Chondrocyte (in vitro differentiated cells): ENCODE data around the gene RAB1B. TPM values are rescaled to one million over a fixed set of nuclear protein-coding genes. Genes with fewer than 3 reads are reported as not detected.
"Not testable (repeated sequence)": the region's sequence is repeated elsewhere in the genome, so short reads cannot be mapped to it uniquely, and the experiment has no call there.

Experiments used
- DNase-seq: peaks from one replicate; pipeline ENCODE4 v3.0.0; 2021; ENCODE audit warnings: mixed read lengths, low spot score
- H3K27ac Mint-ChIP-seq: one replicate; pipeline ENCODE4 v1.8.0; 2021; ENCODE audit warnings: mild to moderate bottlenecking, moderate library complexity, mixed read lengths; ENCODE audit not compliant: unreplicated experiment
- H3K27me3 Mint-ChIP-seq: 2 replicates; pipeline ENCODE4 v1.8.0; 2021; ENCODE audit warnings: low read depth, mixed read lengths
- H3K36me3 Mint-ChIP-seq: 2 replicates; pipeline ENCODE4 v1.8.0; 2021; ENCODE audit warnings: low read depth, mixed read lengths
- H3K4me1 Mint-ChIP-seq: 2 replicates; pipeline ENCODE4 v1.8.0; 2021; ENCODE audit warnings: low read depth, mild to moderate bottlenecking, mixed read lengths
- H3K4me3 Mint-ChIP-seq: one replicate; pipeline ENCODE4 v1.8.0; 2021; ENCODE audit warnings: mild to moderate bottlenecking, moderate library complexity, mixed read lengths; ENCODE audit not compliant: unreplicated experiment
- H3K9me3 Mint-ChIP-seq: 2 replicates; pipeline ENCODE4 v1.8.0; 2021; ENCODE audit warnings: low read depth, mixed read lengths
- CTCF ChIP-seq: fragments of 200-600 bp; sonication (generic); IDR thresholded peaks from 2 replicates; pipeline ENCODE4 v1.5.0; 2021; ENCODE audit warnings: antibody characterized with exemption, mild to moderate bottlenecking, moderate library complexity
- total RNA-seq: library from RNA; stranded (reverse); gene quantifications from 3 replicates; pipeline ENCODE4 v1.2.1, GENCODE V29; 2021

The RAB1B gene
- total RNA-seq, 1 donor from 2014 or later, result 124 TPM

GRCh38 chr11:66272596-66272995 lies 4.2 kb downstream of the RAB1B start:
- no peak for DNase-seq
- Mint-ChIP-seq H3K4me3 (no peak overlapping the region), H3K36me3 (peaks cover 26% of the 10 kb centered on the region), H3K27ac (no peak overlapping the region), H3K9me3 (no peaks in the 10 kb centered on the region), H3K4me1 (peaks cover 18% of the 10 kb centered on the region), H3K27me3 (no peaks in the 10 kb centered on the region)
- TF ChIP-seq CTCF, result no peak

DNA sequence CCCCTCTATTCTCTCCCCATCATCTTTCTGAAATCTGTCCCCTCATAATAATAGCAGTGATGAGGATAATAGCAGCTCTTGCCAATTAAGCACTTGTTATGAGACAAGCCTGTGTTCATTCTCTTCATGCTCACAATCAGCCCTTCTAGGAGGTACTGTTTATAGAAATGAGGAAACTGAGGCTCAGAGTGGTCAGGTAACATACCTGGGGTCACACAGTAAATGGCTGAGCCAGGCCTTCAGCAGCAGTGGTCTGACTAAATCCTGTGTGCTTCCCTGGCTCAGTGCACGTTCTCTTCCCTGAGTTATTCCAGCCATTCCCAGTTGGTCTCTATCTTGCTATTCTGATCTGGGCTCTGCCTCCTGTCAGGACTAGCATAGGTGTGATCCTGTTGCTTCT lies 5.8 kb downstream of the RAB1B start:
- Mint-ChIP-seq H3K27me3 (no peaks in the 10 kb centered on the region), H3K27ac (no peak overlapping the region), H3K4me1 (peaks cover 16% of the 10 kb centered on the region), H3K4me3 (no peak overlapping the region), H3K9me3 (no peaks in the 10 kb centered on the region), H3K36me3 (peaks cover 25% of the 10 kb centered on the region)
- TF ChIP-seq CTCF, result no peak
- DNase-seq, result no peak

GRCh38 chr11:66275396-66275795 lies 7.0 kb downstream of the RAB1B start:
- Mint-ChIP-seq H3K4me3 (no peak overlapping the region), H3K9me3 (no peaks in the 10 kb centered on the region), H3K27ac (no peak overlapping the region), H3K36me3 (peaks cover 24% of the 10 kb centered on the region), H3K4me1 (peaks cover 6% of the 10 kb centered on the region), H3K27me3 (no peaks in the 10 kb centered on the region)
- DNase-seq, result no peak
- no peak for TF ChIP-seq CTCF

DNA sequence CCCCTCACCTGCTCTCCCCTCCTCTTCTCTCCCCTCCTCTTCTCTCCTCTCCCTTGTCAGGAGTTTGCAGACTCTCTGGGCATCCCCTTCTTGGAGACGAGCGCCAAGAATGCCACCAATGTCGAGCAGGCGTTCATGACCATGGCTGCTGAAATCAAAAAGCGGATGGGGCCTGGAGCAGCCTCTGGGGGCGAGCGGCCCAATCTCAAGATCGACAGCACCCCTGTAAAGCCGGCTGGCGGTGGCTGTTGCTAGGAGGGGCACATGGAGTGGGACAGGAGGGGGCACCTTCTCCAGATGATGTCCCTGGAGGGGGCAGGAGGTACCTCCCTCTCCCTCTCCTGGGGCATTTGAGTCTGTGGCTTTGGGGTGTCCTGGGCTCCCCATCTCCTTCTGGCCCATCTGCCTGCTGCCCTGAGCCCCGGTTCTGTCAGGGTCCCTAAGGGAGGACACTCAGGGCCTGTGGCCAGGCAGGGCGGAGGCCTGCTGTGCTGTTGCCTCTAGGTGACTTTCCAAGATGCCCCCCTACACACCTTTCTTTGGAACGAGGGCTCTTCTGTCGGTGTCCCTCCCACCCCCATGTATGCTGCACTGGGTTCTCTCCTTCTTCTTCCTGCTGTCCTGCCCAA lies 7.7 kb downstream of the RAB1B start:
- peaks cover 22% of the 10 kb centered on the region for H3K36me3 Mint-ChIP-seq
- DNase-seq, result no peak
- TF ChIP-seq CTCF, result no peak
- no peak overlapping the region for H3K4me3 Mint-ChIP-seq
- H3K9me3 Mint-ChIP-seq, result no peaks in the 10 kb centered on the region
- no peaks in the 10 kb centered on the region for H3K27me3 Mint-ChIP-seq
- peaks cover 6% of the 10 kb centered on the region for H3K4me1 Mint-ChIP-seq
- H3K27ac Mint-ChIP-seq, result no peak overlapping the region

GRCh38 chr11:66276619-66277018 lies 8.2 kb downstream of the RAB1B start:
- H3K9me3 Mint-ChIP-seq, H3K4me3 Mint-ChIP-seq: not testable (repeated sequence)
- peaks cover 11% of the 10 kb centered on the region for H3K4me1 Mint-ChIP-seq

GRCh38 chr11:66277064-66277463 lies 8.6 kb downstream of the RAB1B start:
- Mint-ChIP-seq H3K36me3 (peaks cover 20% of the 10 kb centered on the region), H3K4me3 (peak overlapping the region; percentile 40), H3K4me1 (peaks cover 11% of the 10 kb centered on the region)
- not testable (repeated sequence) for DNase-seq, H3K27ac Mint-ChIP-seq, H3K9me3 Mint-ChIP-seq, H3K27me3 Mint-ChIP-seq

More at GRCh38 chr11:66276619-66277018, 8.2 kb downstream of the RAB1B start:
- not testable (repeated sequence) for DNase-seq, H3K27me3 Mint-ChIP-seq, H3K27ac Mint-ChIP-seq
- H3K36me3 Mint-ChIP-seq, result peaks cover 22% of the 10 kb centered on the region
